ENCODE measurements around the gene ZDHHC11.
"Not testable (repeated sequence)": the region's sequence is repeated elsewhere in the genome, so short reads cannot be mapped to it uniquely, and the experiment has no call there.

ZDHHC11 gene

GRCh38 chr5:878677-879076 is 27.9 kb upstream of the ZDHHC11 start:
- DNase-seq (ENCODE audit: low spot score) = not testable (repeated sequence)

GRCh38 chr5:878125-878524 is 27.3 kb upstream of the ZDHHC11 start:
- DNase-seq (ENCODE audit: low spot score) = no peak

- no peak for DNase-seq (ENCODE audit: low spot score)
These were observed 25.9 kb upstream of the ZDHHC11 start for GRCh38 chr5:876398-877365.

GRCh38 chr5:875931-876330 is 25.1 kb upstream of the ZDHHC11 start:
- DNase-seq (ENCODE audit: low spot score) = no peak

- no peak for DNase-seq (ENCODE audit: low spot score)
These were observed 22.5 kb upstream of the ZDHHC11 start for GRCh38 chr5:873328-873727.

- DNase-seq (ENCODE audit: low spot score) = no peak
These were observed 21.5 kb upstream of the ZDHHC11 start for GRCh38 chr5:872301-872700.

- no peak for DNase-seq (ENCODE audit: low spot score)
These were observed 21.0 kb upstream of the ZDHHC11 start for GRCh38 chr5:871596-872298.

- no peak for DNase-seq (ENCODE audit: low spot score)
These were observed 20.2 kb upstream of the ZDHHC11 start for GRCh38 chr5:870956-871355.

- no peak for DNase-seq (ENCODE audit: low spot score)
These were observed 17.8 kb upstream of the ZDHHC11 start for GRCh38 chr5:868428-869135.

- DNase-seq (ENCODE audit: low spot score) = no peak
These were observed 16.6 kb upstream of the ZDHHC11 start for GRCh38 chr5:867300-867870.

GRCh38 chr5:865771-866170 is 15.0 kb upstream of the ZDHHC11 start:
- no peak for DNase-seq (ENCODE audit: low spot score)

- DNase-seq (ENCODE audit: low spot score) = no peak
These were observed 14.4 kb upstream of the ZDHHC11 start for GRCh38 chr5:865168-865521.

GRCh38 chr5:864492-865167 is 13.8 kb upstream of the ZDHHC11 start:
- DNase-seq (ENCODE audit: low spot score) = no peak

- no peak for DNase-seq (ENCODE audit: low spot score)
These were observed 12.5 kb upstream of the ZDHHC11 start for GRCh38 chr5:863244-863805.

GRCh38 chr5:862367-863243 is 11.8 kb upstream of the ZDHHC11 start:
- DNase-seq (ENCODE audit: low spot score) = no peak

GRCh38 chr5:861442-862366 is 10.9 kb upstream of the ZDHHC11 start:
- no peak for DNase-seq (ENCODE audit: low spot score)

GRCh38 chr5:860506-861150 is 9.8 kb upstream of the ZDHHC11 start:
- no peak for DNase-seq (ENCODE audit: low spot score)

- DNase-seq (ENCODE audit: low spot score) = no peak
These were observed 9.1 kb upstream of the ZDHHC11 start for GRCh38 chr5:859798-860296.
